Measurements from ENCODE around the gene ADGRA1.

Gene ADGRA1

GRCh38 chr10:133056651-133057178, 31.0 kb upstream of the ADGRA1 start:
- Mint-ChIP-seq H3K27me3 (ENCODE audit: low read depth) (peaks cover 17% of the 10 kb centered on the region), H3K36me3 (ENCODE audit: low read depth) (no peaks in the 10 kb centered on the region), H3K27ac (no peak overlapping the region), H3K9me3 (no peaks in the 10 kb centered on the region), H3K4me3 (no peak overlapping the region), H3K4me1 (peaks cover 6% of the 10 kb centered on the region)
- TF ChIP-seq CTCF (IDR thresholded peaks at IDR 0.05; ENCODE audit: unreplicated experiment in 3 of 3) = no peak

DNA sequence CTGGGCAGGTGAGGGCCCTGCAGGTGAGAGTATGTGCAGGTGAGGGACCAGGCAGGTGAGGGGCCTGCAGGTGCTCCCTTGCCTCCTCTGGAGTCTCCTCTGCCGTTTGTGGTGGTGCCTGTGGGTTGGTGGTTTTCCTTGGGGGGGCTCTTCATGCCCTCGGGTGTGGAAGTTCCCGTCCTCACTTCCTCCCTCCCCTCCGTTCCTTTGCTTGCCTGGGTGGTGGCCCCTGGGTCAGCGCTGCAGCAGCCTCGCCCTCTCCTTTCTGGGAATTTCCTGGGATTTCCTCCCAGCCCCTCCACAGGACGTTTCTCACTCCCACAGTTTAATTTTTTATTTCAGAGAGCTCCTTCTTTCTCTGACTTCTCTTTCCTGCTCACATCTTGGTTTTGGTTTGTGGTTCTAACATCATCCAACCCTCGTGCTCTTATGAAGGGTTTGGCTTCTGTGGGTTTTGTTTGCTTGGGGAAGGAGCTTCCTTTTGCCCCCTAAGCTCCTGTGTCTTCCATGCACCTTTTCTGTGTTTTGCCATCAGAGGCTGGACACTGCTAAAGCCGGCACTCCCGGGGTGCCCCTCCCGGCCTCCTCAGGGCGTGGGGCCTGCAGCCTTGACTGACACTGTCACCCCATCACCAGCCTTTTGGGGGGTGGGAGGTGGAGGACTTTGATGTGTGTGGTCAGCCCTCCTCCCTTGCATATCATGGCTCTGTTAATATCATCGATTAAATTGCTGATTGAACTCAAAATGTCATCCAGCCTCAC, 29.2 kb upstream of the ADGRA1 start:
- Mint-ChIP-seq H3K4me3 (no peak overlapping the region), H3K27ac (no peak overlapping the region), H3K4me1 (peaks cover 6% of the 10 kb centered on the region), H3K27me3 (ENCODE audit: low read depth) (peaks cover 22% of the 10 kb centered on the region), H3K9me3 (no peaks in the 10 kb centered on the region), H3K36me3 (ENCODE audit: low read depth) (no peaks in the 10 kb centered on the region)
- no peak for TF ChIP-seq CTCF (IDR thresholded peaks at IDR 0.05; ENCODE audit: unreplicated experiment in 3 of 3)

GRCh38 chr10:133059093-133059470, 28.6 kb upstream of the ADGRA1 start:
- no peak overlapping the region for H3K27ac Mint-ChIP-seq
- H3K36me3 Mint-ChIP-seq (ENCODE audit: low read depth) = no peaks in the 10 kb centered on the region
- H3K4me3 Mint-ChIP-seq = no peak overlapping the region
- H3K9me3 Mint-ChIP-seq = no peaks in the 10 kb centered on the region
- peaks cover 22% of the 10 kb centered on the region for H3K27me3 Mint-ChIP-seq (ENCODE audit: low read depth)
- H3K4me1 Mint-ChIP-seq = peaks cover 6% of the 10 kb centered on the region
- no peak for TF ChIP-seq CTCF (IDR thresholded peaks at IDR 0.05; ENCODE audit: unreplicated experiment in 3 of 3)

DNA sequence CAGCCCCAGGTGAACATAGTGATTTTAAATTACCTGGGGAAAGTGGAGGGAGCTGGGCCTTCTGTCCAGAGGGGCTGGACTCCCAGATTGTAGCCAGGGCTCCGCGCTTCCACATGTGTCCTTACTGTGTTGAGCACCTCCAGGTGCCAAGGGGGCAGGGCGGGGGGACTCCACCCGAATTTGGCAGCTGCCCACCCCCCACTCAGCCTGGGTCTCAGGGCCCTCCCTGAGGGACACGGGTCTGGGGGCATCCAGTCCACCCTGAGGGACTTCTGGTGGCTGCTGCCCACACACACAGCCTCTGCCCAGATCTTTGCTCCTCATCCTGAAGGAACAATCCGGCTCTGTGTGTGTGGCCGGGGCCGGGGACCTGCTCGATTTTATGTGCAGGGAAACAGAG, 28.2 kb upstream of the ADGRA1 start:
- Mint-ChIP-seq H3K4me1 (peaks cover 6% of the 10 kb centered on the region), H3K9me3 (no peaks in the 10 kb centered on the region), H3K27me3 (ENCODE audit: low read depth) (peaks cover 22% of the 10 kb centered on the region), H3K27ac (no peak overlapping the region), H3K4me3 (no peak overlapping the region), H3K36me3 (ENCODE audit: low read depth) (no peaks in the 10 kb centered on the region)
- TF ChIP-seq CTCF (IDR thresholded peaks at IDR 0.05; ENCODE audit: unreplicated experiment in 3 of 3) = no peak

GRCh38 chr10:133060022-133060421, 27.7 kb upstream of the ADGRA1 start:
- no peak for TF ChIP-seq CTCF (IDR thresholded peaks at IDR 0.05; ENCODE audit: unreplicated experiment in 3 of 3)
- Mint-ChIP-seq H3K27ac (no peak overlapping the region), H3K9me3 (no peaks in the 10 kb centered on the region)

GRCh38 chr10:133060466-133060865, 27.3 kb upstream of the ADGRA1 start:
- no peak overlapping the region for H3K4me3 Mint-ChIP-seq
- no peaks in the 10 kb centered on the region for H3K36me3 Mint-ChIP-seq (ENCODE audit: low read depth)
- H3K9me3 Mint-ChIP-seq = no peaks in the 10 kb centered on the region
- no peak overlapping the region for H3K27ac Mint-ChIP-seq
- H3K4me1 Mint-ChIP-seq = peaks cover 6% of the 10 kb centered on the region
- H3K27me3 Mint-ChIP-seq (ENCODE audit: low read depth) = peaks cover 26% of the 10 kb centered on the region
- TF ChIP-seq CTCF (IDR thresholded peaks at IDR 0.05; ENCODE audit: unreplicated experiment in 3 of 3) = no peak

More at GRCh38 chr10:133060022-133060421, 27.7 kb upstream of the ADGRA1 start:
- H3K4me1 Mint-ChIP-seq = peaks cover 6% of the 10 kb centered on the region
- H3K27me3 Mint-ChIP-seq (ENCODE audit: low read depth) = peaks cover 25% of the 10 kb centered on the region
- no peaks in the 10 kb centered on the region for H3K36me3 Mint-ChIP-seq (ENCODE audit: low read depth)
- H3K4me3 Mint-ChIP-seq = no peak overlapping the region
